ENCODE results near the gene CCT7.

DNA sequence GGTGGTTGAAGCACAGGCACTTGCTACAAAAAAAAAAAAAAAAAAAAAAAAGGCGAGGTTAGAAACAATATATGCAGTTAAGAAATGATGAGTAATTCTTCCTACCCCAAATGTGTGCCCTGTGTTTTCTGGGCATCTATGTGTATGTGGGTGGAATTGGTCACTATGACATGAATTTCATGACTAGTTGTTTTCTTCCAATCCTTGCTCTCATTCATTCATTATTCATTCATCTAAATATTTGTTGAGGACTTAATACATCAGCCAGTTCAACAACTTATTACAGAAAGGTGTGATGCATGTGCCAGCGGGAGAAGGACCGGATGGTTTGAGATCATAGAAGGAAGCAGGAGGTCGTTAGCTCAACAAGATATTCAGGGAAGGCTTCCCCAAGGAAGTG is 67.5 kb downstream of the CCT7 start:
- TF ChIP-seq SIN3A (IDR thresholded peaks at IDR 0.05; ENCODE audit: low read depth) (no peak), POLR2AphosphoS5 (IDR thresholded peaks at IDR 0.05; ENCODE audit: low read depth, low read length) (no peak), EZH2phosphoT487 (IDR thresholded peaks at IDR 0.05; ENCODE audit: borderline replicate concordance) (no peak), EGR1 (IDR thresholded peaks at IDR 0.05; ENCODE audit: low read depth) (no peak), MAX (IDR thresholded peaks at IDR 0.05) (no peak)
- TF ChIP-seq, protein P1, sequence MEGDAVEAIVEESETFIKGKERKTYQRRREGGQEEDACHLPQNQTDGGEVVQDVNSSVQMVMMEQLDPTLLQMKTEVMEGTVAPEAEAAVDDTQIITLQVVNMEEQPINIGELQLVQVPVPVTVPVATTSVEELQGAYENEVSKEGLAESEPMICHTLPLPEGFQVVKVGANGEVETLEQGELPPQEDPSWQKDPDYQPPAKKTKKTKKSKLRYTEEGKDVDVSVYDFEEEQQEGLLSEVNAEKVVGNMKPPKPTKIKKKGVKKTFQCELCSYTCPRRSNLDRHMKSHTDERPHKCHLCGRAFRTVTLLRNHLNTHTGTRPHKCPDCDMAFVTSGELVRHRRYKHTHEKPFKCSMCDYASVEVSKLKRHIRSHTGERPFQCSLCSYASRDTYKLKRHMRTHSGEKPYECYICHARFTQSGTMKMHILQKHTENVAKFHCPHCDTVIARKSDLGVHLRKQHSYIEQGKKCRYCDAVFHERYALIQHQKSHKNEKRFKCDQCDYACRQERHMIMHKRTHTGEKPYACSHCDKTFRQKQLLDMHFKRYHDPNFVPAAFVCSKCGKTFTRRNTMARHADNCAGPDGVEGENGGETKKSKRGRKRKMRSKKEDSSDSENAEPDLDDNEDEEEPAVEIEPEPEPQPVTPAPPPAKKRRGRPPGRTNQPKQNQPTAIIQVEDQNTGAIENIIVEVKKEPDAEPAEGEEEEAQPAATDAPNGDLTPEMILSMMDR (IDR thresholded peaks at IDR 0.05 in 2 of 3, conservative IDR thresholded peaks at IDR 0.05 in 1 of 3; ENCODE audit: borderline replicate concordance in 1 of 3, insufficient read depth in 1 of 3, low read depth in 2 of 3, low read length in 2 of 3) = no peak

All from HCT116 (cell line).